AG04450 (cell line): ENCODE measurements around the gene DUSP3. TPM values are rescaled to one million over a fixed set of nuclear protein-coding genes. Genes with fewer than 3 reads are reported as not detected.

Source experiments
- CTCF ChIA-PET: fragments of 300-600, 350-600 bp; formaldehyde crosslinking; extraction: SDS; loops from one replicate; lab custom pipeline; 2022; ENCODE audit warnings: antibody characterized with exemption, inconsistent platforms; lab: Charles Lee
- POLR2A ChIA-PET: fragments of 350-600 bp; formaldehyde crosslinking; extraction: SDS; loops from one replicate; lab custom pipeline; 2021; ENCODE audit warnings: antibody characterized with exemption, inconsistent platforms; lab: Yijun Ruan, JAX
- DNase-seq: peaks from one replicate; pipeline ENCODE4 v3.0.0-alpha.2; 2011; ENCODE audit warnings: low read depth, low spot score
- H3K27ac ChIP-seq: one replicate; pipeline ENCODE4 v1.5.1; 2012; ENCODE audit warnings: low read depth, low read length, control low read depth
- H3K27me3 ChIP-seq: one replicate; pipeline ENCODE4 v1.6.0; 2012; ENCODE audit warnings: low read length; ENCODE audit not compliant: control insufficient read depth, insufficient read depth
- H3K4me3 ChIP-seq: 2 replicates; pipeline ENCODE4 v1.5.1; 2011; ENCODE audit warnings: mild to moderate bottlenecking, low read depth, low read length, control low read depth
- H3K9me3 ChIP-seq: 2 replicates; pipeline ENCODE4 v1.5.1; 2012; ENCODE audit warnings: low read length; ENCODE audit not compliant: control insufficient read depth, insufficient read depth
- polyA plus RNA-seq: library from polyadenylated mRNA; depleted of rRNA; stranded (reverse); fragments of >200 nt; gene quantifications from 2 replicates; pipeline ENCODE4 v1.2.3, GENCODE V29; 2011
- TF ChIP-seq, protein P1 (sequence below): IDR thresholded peaks from 2 replicates; pipeline ENCODE4 v1.5.1; 2011; ENCODE audit warnings: low read depth, low read length, control low read depth, inconsistent platforms

Gene DUSP3
- polyA plus RNA-seq, 1 experiment: 45.9 TPM

- POLR2A ChIA-PET: no interaction called here
- CTCF ChIA-PET: no interaction called here
- TF ChIP-seq, protein P1, sequence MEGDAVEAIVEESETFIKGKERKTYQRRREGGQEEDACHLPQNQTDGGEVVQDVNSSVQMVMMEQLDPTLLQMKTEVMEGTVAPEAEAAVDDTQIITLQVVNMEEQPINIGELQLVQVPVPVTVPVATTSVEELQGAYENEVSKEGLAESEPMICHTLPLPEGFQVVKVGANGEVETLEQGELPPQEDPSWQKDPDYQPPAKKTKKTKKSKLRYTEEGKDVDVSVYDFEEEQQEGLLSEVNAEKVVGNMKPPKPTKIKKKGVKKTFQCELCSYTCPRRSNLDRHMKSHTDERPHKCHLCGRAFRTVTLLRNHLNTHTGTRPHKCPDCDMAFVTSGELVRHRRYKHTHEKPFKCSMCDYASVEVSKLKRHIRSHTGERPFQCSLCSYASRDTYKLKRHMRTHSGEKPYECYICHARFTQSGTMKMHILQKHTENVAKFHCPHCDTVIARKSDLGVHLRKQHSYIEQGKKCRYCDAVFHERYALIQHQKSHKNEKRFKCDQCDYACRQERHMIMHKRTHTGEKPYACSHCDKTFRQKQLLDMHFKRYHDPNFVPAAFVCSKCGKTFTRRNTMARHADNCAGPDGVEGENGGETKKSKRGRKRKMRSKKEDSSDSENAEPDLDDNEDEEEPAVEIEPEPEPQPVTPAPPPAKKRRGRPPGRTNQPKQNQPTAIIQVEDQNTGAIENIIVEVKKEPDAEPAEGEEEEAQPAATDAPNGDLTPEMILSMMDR: no peak
- no peak for DNase-seq
- Histone ChIP-seq H3K27ac (no peak overlapping the region), H3K27me3 (no peaks in the 10 kb centered on the region), H3K4me3 (no peak overlapping the region), H3K9me3 (no peaks in the 10 kb centered on the region)
Observed at GRCh38 chr17:43816336-43817320, 37.9 kb upstream of the DUSP3 start.

DNA sequence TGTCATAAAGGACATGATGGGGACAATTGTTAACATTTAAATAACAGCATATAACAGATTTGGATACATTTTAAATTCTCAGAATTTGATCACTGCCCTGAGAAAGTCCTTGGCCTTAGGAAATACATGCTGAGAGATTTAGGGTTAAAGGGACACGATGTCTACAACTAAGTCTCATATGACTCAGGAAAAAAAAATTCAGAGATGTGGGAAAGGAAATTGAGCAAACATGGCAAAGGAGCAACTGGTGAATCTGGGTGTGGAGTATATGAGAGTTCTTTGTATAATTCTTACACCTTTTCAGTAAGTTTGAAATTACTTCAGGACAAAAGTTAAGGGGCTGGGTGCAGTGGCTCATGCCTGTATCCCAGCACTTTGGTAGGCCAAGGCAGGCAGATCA is 35.9 kb upstream of the DUSP3 start:
- H3K9me3 ChIP-seq: no peaks in the 10 kb centered on the region
- no peaks in the 10 kb centered on the region for H3K27me3 ChIP-seq
- no peak for DNase-seq
- TF ChIP-seq, protein P1: no peak
- CTCF ChIA-PET: no interaction called here
- no peak overlapping the region for H3K27ac ChIP-seq
- H3K4me3 ChIP-seq: no peak overlapping the region
- POLR2A ChIA-PET: no interaction called here

GRCh38 chr17:43814026-43814425 is 35.2 kb upstream of the DUSP3 start:
- TF ChIP-seq, protein P1: no peak
- H3K4me3 ChIP-seq: no peak overlapping the region
- no peak overlapping the region for H3K27ac ChIP-seq
- POLR2A ChIA-PET: no interaction called here
- H3K27me3 ChIP-seq: no peaks in the 10 kb centered on the region
- no peak for DNase-seq
- CTCF ChIA-PET: no interaction called here
- no peaks in the 10 kb centered on the region for H3K9me3 ChIP-seq

- Histone ChIP-seq H3K9me3 (no peaks in the 10 kb centered on the region), H3K4me3 (no peak overlapping the region), H3K27ac (no peak overlapping the region), H3K27me3 (no peaks in the 10 kb centered on the region)
- ChIA-PET POLR2A (no interaction called here), CTCF (no interaction called here)
- TF ChIP-seq, protein P1: no peak
- DNase-seq: no peak
Observed at GRCh38 chr17:43813386-43813785, 34.6 kb upstream of the DUSP3 start.

GRCh38 chr17:43812396-43813265 is 33.9 kb upstream of the DUSP3 start:
- ChIA-PET CTCF (no interaction called here), POLR2A (no interaction called here)
- Histone ChIP-seq H3K4me3 (no peak overlapping the region), H3K27me3 (no peaks in the 10 kb centered on the region), H3K27ac (no peak overlapping the region), H3K9me3 (no peaks in the 10 kb centered on the region)
- no peak for DNase-seq
- TF ChIP-seq, protein P1: no peak
